MM.1S (cell line): ENCODE measurements around the gene CBARP.

Experiments used
- DNase-seq: peaks from one replicate; pipeline ENCODE4 v3.0.0-alpha.2; 2015
- H2AFZ ChIP-seq: fragments of 300-600 bp; sonication (generic); 2 replicates; pipeline ENCODE4 v1.6.0; 2016; ENCODE audit warnings: antibody characterized with exemption, low read length
- H3F3A ChIP-seq: fragments of 300-600 bp; sonication (generic); 2 replicates; pipeline ENCODE4 v1.6.1; 2016; ENCODE audit warnings: mild to moderate bottlenecking, antibody characterized with exemption, low read length, moderate library complexity, mixed read lengths; ENCODE audit not compliant: insufficient read depth
- H3K27ac ChIP-seq: fragments of 300-600 bp; sonication (generic); 2 replicates; pipeline ENCODE4 v1.5.1; 2016; ENCODE audit warnings: mild to moderate bottlenecking, low read length
- H3K27me3 ChIP-seq: fragments of 300-600 bp; sonication (generic); replicated peaks from 2 replicates; pipeline ENCODE4 v1.6.0; 2016; ENCODE audit warnings: low read length; ENCODE audit not compliant: insufficient read depth
- H3K36me3 ChIP-seq: fragments of 300-600 bp; sonication (generic); replicated peaks from 2 replicates; pipeline ENCODE4 v1.6.1; 2016; ENCODE audit warnings: mild to moderate bottlenecking, low read length, mixed read lengths; ENCODE audit not compliant: insufficient read depth
- H3K4me1 ChIP-seq: fragments of 300-600 bp; sonication (generic); 2 replicates; pipeline ENCODE4 v1.6.1; 2016; ENCODE audit warnings: low read length, mixed read lengths
- H3K4me2 ChIP-seq: fragments of 300-600 bp; sonication (generic); 2 replicates; pipeline ENCODE4 v1.6.0; 2016; ENCODE audit warnings: low read depth, low read length
- H3K4me3 ChIP-seq: fragments of 300-600 bp; sonication (generic); 2 replicates; pipeline ENCODE4 v1.5.1; 2016; ENCODE audit warnings: low read length, mixed read lengths
- H3K79me2 ChIP-seq: fragments of 300-600 bp; sonication (generic); 2 replicates; pipeline ENCODE4 v1.6.1; 2016; ENCODE audit warnings: mixed run types, low read length, mixed read lengths
- H3K9ac ChIP-seq: fragments of 300-600 bp; sonication (generic); 2 replicates; pipeline ENCODE4 v1.6.1; 2016; ENCODE audit warnings: low read length, mixed read lengths
- H3K9me2 ChIP-seq: fragments of 300-600 bp; sonication (generic); replicated peaks from 2 replicates; pipeline ENCODE4 v1.6.1; 2016; ENCODE audit warnings: mild to moderate bottlenecking, low read length, mixed read lengths; ENCODE audit not compliant: insufficient read depth
- H3K9me3 ChIP-seq: fragments of 300-600 bp; sonication (generic); replicated peaks from 2 replicates; pipeline ENCODE4 v1.6.1; 2016; ENCODE audit warnings: mild to moderate bottlenecking, low read length, mixed read lengths; ENCODE audit not compliant: insufficient read depth
- H4K20me1 ChIP-seq: fragments of 300-600 bp; sonication (generic); 2 replicates; pipeline ENCODE4 v1.6.1; 2016; ENCODE audit warnings: mild to moderate bottlenecking, low read length, moderate library complexity, mixed read lengths; ENCODE audit not compliant: insufficient read depth
- EZH2 ChIP-seq: fragments of 300-600 bp; sonication (generic); optimal IDR thresholded peaks from 2 replicates; pipeline ENCODE3; 2017; ENCODE audit warnings: low read depth, mild to moderate bottlenecking, antibody characterized with exemption, low read length, mixed read lengths
- EZH2phosphoT487 ChIP-seq: fragments of 300-600 bp; sonication (generic); IDR thresholded peaks from 2 replicates; pipeline ENCODE4 v1.6.1; 2018; ENCODE audit warnings: antibody characterized with exemption, low read length
- TF ChIP-seq, protein P1 (sequence below): fragments of 300-600 bp; sonication (generic); IDR thresholded peaks from 2 replicates; pipeline ENCODE4 v1.5.1; 2016; ENCODE audit warnings: antibody characterized with exemption, low read length, mixed read lengths

Gene CBARP

DNA sequence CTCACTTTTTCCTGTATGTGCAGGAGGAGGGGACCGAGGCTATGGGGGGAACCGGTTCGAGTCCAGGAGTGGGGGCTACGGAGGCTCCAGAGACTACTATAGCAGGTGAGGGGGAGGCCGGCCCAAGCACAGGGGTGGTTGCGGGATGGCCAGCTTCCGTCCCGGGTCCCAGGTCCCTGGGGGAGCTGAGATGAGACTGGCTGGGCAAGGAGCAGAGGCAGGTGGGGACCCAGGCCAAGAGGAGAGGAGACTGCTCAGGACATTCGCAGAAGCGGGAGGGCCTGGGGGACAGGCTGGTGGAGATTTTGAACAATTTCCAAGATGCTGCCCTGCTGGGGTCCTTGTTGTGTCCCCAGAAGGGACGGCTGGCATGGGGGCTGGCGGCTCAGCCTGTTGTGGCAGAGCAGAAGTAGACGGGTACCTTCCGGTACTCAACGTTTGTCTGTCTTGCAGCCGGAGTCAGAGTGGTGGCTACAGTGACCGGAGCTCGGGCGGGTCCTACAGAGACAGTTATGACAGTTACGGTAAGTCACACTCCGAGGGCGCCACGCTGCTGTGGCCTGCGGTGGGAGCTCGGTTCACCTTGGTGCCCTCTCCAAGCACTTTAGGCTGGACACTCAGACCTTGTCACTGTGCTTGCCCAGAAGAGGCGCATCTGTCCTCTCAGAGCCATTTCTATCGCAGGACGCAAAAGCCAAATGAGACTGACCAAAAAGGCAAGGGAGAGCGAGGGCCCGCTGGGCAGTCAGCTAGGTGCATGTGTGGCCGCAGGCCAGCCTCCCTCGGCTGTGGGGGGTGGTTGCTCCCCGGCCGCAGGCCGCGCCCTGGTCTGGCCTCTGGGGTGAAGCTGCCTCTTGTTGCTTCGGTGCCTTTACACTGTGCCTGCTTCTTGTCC, 34.0 kb upstream of the CBARP start:
- Histone ChIP-seq H3K36me3 (peaks cover 37% of the 10 kb centered on the region), H3F3A (peaks cover 59% of the 10 kb centered on the region), H2AFZ (no peak overlapping the region), H3K4me1 (peaks cover 41% of the 10 kb centered on the region), H3K4me2 (no peak overlapping the region), H4K20me1 (no peaks in the 10 kb centered on the region), H3K9me2 (no peaks in the 10 kb centered on the region), H3K27ac (no peak overlapping the region), H3K79me2 (peaks cover 64% of the 10 kb centered on the region), H3K4me3 (no peak overlapping the region), H3K9ac (no peak overlapping the region), H3K27me3 (0 out of 2 replicates have a peak, but pooled peaks cover 4% of the 10 kb centered on the region), H3K9me3 (no peaks in the 10 kb centered on the region)
- DNase-seq = no peak
- TF ChIP-seq, protein P1, sequence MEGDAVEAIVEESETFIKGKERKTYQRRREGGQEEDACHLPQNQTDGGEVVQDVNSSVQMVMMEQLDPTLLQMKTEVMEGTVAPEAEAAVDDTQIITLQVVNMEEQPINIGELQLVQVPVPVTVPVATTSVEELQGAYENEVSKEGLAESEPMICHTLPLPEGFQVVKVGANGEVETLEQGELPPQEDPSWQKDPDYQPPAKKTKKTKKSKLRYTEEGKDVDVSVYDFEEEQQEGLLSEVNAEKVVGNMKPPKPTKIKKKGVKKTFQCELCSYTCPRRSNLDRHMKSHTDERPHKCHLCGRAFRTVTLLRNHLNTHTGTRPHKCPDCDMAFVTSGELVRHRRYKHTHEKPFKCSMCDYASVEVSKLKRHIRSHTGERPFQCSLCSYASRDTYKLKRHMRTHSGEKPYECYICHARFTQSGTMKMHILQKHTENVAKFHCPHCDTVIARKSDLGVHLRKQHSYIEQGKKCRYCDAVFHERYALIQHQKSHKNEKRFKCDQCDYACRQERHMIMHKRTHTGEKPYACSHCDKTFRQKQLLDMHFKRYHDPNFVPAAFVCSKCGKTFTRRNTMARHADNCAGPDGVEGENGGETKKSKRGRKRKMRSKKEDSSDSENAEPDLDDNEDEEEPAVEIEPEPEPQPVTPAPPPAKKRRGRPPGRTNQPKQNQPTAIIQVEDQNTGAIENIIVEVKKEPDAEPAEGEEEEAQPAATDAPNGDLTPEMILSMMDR = no peak
- TF ChIP-seq EZH2phosphoT487 = no peak
- TF ChIP-seq EZH2 = no peak

DNA sequence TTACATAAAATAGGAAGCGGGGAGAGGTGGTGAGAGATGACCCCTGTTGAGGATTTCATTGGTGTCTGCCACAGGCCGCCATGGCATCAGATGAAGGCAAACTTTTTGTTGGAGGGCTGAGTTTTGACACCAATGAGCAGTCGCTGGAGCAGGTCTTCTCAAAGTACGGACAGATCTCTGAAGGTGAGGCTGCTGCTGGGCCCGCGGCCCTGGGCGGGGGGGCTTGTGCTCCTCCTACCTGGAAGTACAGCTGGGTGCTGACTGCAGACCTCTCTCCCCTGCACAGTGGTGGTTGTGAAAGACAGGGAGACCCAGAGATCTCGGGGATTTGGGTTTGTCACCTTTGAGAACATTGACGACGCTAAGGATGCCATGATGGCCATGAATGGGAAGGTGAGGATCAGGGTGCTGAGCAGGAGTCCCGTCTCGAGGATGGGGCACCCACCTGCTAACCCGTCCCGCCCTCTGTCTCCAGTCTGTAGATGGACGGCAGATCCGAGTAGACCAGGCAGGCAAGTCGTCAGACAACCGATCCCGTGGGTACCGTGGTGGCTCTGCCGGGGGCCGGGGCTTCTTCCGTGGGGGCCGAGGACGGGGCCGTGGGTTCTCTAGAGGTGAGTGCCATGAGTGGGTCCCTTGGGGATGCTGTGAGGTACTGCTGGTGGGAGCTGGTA, 33.2 kb upstream of the CBARP start:
- Histone ChIP-seq H3K79me2 (peaks cover 57% of the 10 kb centered on the region), H3F3A (peaks cover 54% of the 10 kb centered on the region), H3K4me1 (peaks cover 41% of the 10 kb centered on the region), H4K20me1 (no peaks in the 10 kb centered on the region), H3K9ac (no peak overlapping the region), H2AFZ (no peak overlapping the region), H3K36me3 (peaks cover 37% of the 10 kb centered on the region), H3K4me3 (no peak overlapping the region), H3K27ac (no peak overlapping the region), H3K27me3 (0 out of 2 replicates have a peak, but pooled peaks cover 4% of the 10 kb centered on the region), H3K9me3 (no peaks in the 10 kb centered on the region), H3K4me2 (peak overlapping the region; percentile 88; the same call in 1 of the 2 replicates), H3K9me2 (no peaks in the 10 kb centered on the region)
- TF ChIP-seq, protein P1 = no peak
- no peak for TF ChIP-seq EZH2phosphoT487
- TF ChIP-seq EZH2 = no peak
- no peak for DNase-seq

DNA sequence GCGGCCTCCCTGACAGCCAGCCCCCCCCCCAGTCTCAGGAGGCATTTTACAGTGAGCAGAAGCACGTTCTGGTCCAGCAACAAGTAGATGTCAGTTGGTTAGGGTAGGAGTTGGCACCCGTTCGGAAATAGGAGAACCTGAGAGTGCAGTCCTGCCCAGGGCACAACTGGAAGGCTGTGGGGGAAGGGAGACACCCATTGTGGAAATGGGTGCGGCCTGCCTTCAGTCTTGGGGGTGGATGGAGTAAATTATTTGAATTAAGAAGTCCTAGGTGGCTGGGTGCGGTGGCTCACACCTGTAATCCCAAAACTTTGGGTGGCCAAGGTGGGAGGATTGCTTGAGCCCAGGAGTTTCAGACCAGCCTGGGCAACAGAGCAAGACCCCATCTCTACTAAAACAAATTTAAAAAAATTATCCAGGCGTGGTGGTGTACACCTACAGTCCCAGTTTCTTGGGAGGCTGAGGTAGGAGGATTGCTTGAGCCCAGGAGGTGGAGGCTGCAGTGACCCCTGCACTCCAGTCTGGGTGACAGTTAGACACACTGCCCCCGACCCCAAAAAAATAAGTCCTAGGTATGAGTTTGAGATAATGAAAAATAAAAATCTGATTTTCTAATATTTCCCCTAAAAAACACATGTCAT, 32.5 kb upstream of the CBARP start:
- H3K36me3 ChIP-seq = peaks cover 37% of the 10 kb centered on the region
- peak overlapping the region; percentile 67; the same call in 1 of the 2 replicates for H3K27ac ChIP-seq
- H3K79me2 ChIP-seq = peaks cover 55% of the 10 kb centered on the region
- H3K9ac ChIP-seq = peak overlapping the region; percentile 82
- H3F3A ChIP-seq = peaks cover 49% of the 10 kb centered on the region
- peaks cover 44% of the 10 kb centered on the region for H3K4me1 ChIP-seq
- no peak overlapping the region for H2AFZ ChIP-seq
- peak overlapping the region; percentile 88 for H3K4me2 ChIP-seq
- H3K4me3 ChIP-seq = peak overlapping the region; percentile 92
- DNase-seq = no peak
- TF ChIP-seq EZH2 (no peak), EZH2phosphoT487 (no peak)
- TF ChIP-seq, protein P1 = no peak
- H3K27me3 ChIP-seq = 0 out of 2 replicates have a peak, but pooled peaks cover 4% of the 10 kb centered on the region
- no peaks in the 10 kb centered on the region for H3K9me2 ChIP-seq
- no peaks in the 10 kb centered on the region for H3K9me3 ChIP-seq
- H4K20me1 ChIP-seq = no peaks in the 10 kb centered on the region
